IPS DF 6.9 (cell line): ENCODE results near the gene CSDE1.

Experiments
- DNase-seq: peaks from one replicate; pipeline ENCODE4 v3.0.0-alpha.2; 2013; ENCODE audit warnings: low read depth, low spot score
- H3K27ac ChIP-seq: one replicate; pipeline ENCODE4 v1.5.1; 2013; ENCODE audit warnings: low read length, control low read depth
- H3K27me3 ChIP-seq: 2 replicates; pipeline ENCODE4 v1.6.1; 2013; ENCODE audit warnings: mild to moderate bottlenecking, low read length; ENCODE audit not compliant: control insufficient read depth, insufficient read depth
- H3K36me3 ChIP-seq: 2 replicates; pipeline ENCODE4 v1.6.1; 2013; ENCODE audit warnings: low read length; ENCODE audit not compliant: control insufficient read depth, insufficient read depth
- H3K4me1 ChIP-seq: 2 replicates; pipeline ENCODE4 v1.6.1; 2013; ENCODE audit warnings: low read length; ENCODE audit not compliant: control insufficient read depth, insufficient read depth
- H3K4me3 ChIP-seq: 2 replicates; pipeline ENCODE4 v1.5.1; 2013; ENCODE audit warnings: mild to moderate bottlenecking, low read length
- H3K9me3 ChIP-seq: 2 replicates; pipeline ENCODE4 v1.6.1; 2013; ENCODE audit warnings: low read length, inconsistent platforms; ENCODE audit not compliant: control insufficient read depth, insufficient read depth
- WGBS: extraction: QIAGEN DNeasy Blood & Tissue Kit; methylation state at CpG from one replicate; pipeline ENCODE4 v1.1.7; 2013; ENCODE audit warnings: mixed read lengths, missing lambda C conversion rate; ENCODE audit not compliant: insufficient read length, insufficient coverage; 5-methylcytosine and 5-hydroxymethylcytosine counted together

Gene CSDE1

DNA sequence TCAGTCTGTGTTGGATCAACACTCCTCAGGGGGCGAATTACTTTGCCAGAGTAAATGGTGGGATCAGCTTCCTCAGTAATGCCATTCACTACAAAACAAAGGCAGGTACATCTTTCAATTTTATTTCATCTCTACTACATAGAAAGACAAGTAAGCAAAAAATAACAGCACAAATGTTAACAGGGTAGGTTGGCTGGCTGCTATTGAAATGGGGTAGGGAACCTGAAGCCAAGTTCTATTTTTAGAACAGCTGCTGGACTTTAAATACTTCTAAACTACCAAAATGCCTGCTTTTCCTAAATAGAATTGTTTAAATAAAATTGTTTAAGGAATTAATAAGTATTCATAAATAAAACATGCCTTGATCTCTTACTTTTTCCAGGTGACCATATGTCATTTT lies 33.9 kb downstream of the CSDE1 start:
- H3K27me3 ChIP-seq: no peaks in the 10 kb centered on the region
- DNase-seq: no peak
- H3K4me1 ChIP-seq: no peaks in the 10 kb centered on the region
- H3K27ac ChIP-seq: no peak overlapping the region
- H3K36me3 ChIP-seq: peaks cover 27% of the 10 kb centered on the region; the same call in 1 of the 2 replicates
- no CpG with 5 or more reads among the region's 1 CpG for WGBS
- no peak overlapping the region for H3K4me3 ChIP-seq
- H3K9me3 ChIP-seq: no peaks in the 10 kb centered on the region

DNA sequence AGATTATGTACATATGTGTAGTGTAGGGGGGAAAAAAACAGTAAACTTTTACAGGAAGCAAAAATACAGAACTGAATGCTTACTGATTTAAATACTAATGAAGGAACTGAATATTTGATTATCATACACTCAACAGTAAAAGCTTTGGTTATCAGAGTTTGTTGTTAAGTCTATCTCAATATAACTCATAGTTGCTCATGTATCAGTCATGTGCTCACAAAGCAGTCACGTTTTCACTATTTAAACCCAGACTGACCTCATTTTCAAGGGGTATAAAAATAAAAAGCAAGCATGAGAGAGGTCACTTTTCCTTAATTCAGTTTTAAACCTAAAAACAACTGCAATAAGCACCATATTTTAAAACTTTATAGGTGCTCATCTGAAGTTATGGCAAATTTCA lies 34.3 kb downstream of the CSDE1 start:
- no peak overlapping the region for H3K4me3 ChIP-seq
- H3K27me3 ChIP-seq: no peaks in the 10 kb centered on the region
- no CpG with 5 or more reads among the region's 1 CpG for WGBS
- H3K4me1 ChIP-seq: no peaks in the 10 kb centered on the region
- H3K36me3 ChIP-seq: peaks cover 32% of the 10 kb centered on the region; the same call in 1 of the 2 replicates
- no peak for DNase-seq
- no peaks in the 10 kb centered on the region for H3K9me3 ChIP-seq
- H3K27ac ChIP-seq: no peak overlapping the region

DNA sequence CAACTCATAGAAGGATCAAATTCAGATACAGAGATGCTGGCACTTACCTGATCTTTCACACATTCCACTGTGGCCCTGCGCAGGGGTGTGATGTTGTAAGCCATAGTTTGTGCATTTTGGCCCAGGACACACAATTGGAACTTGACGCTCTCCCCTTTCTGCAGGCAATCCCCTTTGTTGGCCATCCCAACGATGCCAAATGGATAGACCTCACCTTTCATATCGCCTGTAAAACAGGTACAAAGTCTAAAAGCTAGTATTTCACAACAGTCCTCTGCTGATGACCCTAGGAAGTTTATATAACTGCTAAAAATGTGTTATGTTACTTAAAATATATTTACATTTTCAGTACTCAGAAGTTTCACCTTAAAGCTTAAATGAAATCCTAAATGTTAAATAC lies 37.3 kb downstream of the CSDE1 start:
- no peak for DNase-seq
- Histone ChIP-seq H3K36me3 (peaks cover 30% of the 10 kb centered on the region; the same call in 1 of the 2 replicates), H3K4me3 (no peak overlapping the region), H3K4me1 (no peaks in the 10 kb centered on the region), H3K9me3 (no peaks in the 10 kb centered on the region), H3K27ac (no peak overlapping the region), H3K27me3 (no peaks in the 10 kb centered on the region)
- no CpG with 5 or more reads among the region's 4 CpGs for whole genome bisulfite sequencing

DNA sequence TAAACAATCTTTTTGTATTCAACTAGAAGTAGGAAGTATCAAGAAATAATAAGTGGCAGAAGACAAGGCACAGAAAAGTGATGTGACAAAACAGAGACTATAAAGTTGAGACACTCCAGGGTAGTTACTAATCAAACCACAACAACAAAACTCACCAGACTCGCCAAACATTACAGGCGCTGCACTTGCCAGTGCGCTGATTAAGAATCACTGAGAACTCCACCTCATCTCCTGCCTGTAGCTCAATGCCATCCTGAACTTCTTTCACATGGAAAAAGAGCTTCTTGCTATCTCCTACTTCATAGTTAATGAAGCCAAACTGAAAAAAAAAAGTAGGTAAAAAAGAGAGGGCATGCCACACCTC lies 38.4 kb downstream of the CSDE1 start:
- Histone ChIP-seq H3K9me3 (no peaks in the 10 kb centered on the region), H3K4me1 (no peaks in the 10 kb centered on the region), H3K27me3 (no peaks in the 10 kb centered on the region), H3K36me3 (peaks cover 23% of the 10 kb centered on the region; the same call in 1 of the 2 replicates), H3K27ac (no peak overlapping the region), H3K4me3 (no peak overlapping the region)
- DNase-seq: no peak
- no CpG with 5 or more reads among the region's 3 CpGs for WGBS

DNA sequence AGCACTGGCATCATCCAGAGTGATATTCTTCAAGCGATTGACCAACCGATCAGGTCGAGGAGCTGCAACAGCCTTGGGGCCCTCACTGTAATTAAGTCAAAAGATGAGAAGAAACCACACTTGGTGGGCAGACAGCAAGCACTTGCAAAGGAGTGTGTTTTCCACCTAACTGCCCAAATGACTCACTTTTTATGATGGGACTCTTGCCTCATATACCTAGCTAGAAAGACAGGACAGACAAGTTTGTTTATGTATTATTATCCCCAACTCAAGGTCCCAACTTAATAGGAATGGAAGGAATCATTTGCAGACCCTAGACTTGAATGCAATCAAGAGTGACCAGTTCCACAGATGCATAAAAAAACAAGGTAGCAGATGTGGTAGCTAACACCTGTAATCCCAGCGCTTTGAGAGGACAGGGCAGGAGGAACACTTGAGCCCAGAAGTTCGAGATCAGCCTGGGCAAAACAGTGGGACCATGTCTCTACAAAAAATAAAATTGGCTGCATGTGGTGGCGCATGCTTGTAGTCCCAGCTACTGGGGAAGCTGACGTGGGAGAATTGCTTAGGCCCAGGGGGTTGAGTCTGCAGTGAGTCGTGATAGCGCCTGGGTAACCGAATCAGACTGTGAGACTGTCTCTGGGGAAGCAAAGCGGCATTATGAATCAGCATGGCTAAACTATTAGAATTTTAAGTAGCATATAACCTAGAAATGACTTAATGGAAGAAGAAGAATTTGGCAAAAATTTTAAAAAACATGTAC lies 38.9 kb downstream of the CSDE1 start:
- no CpG with 5 or more reads among the region's 11 CpGs for WGBS
- Histone ChIP-seq H3K36me3 (peaks cover 23% of the 10 kb centered on the region; the same call in 1 of the 2 replicates), H3K9me3 (no peaks in the 10 kb centered on the region), H3K27ac (no peak overlapping the region), H3K4me1 (no peaks in the 10 kb centered on the region), H3K27me3 (no peaks in the 10 kb centered on the region), H3K4me3 (no peak overlapping the region)
- no peak for DNase-seq

DNA sequence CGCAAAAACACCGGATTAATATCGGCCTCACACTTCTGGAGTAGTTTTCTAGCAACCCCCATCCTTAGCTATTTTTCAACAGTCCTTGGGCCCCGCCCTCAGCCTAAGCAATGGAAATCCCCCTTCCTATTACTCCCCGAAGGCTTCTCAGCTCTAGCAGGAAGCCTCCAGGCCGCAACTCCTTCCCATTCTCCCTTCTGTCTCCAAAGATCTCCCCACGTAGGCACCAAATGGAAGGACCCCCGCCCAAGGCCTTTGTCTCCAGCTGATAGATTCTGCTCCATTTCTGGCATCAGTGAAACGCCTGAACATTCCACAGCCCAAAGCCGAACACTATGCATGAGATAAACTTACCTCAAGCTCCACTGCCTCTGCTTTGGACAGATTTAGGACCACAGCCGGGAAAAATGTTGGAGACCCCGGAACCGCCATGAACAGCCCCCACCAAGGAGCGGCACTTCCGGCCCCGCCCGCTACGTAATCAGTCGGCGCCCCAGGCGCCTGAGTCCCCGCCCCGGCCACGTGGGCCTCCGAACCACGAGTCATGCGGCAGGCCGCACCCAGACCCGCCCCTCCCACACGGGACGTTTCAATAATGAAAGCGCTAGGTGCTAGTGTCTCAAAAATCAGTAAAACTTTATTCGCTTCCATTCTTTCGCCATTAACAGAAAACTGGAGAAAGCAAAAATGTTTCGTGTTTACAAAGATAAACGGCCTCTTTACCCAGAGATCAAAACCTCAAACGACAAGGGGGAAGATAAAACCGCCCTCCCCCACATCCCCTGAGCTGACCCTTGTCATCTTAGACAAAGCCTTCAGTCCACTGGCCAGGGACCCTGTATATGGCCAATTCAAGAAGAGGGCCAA lies 41.2 kb downstream of the CSDE1 start, which contains the start of gene NRAS:
Gene NRAS, minus strand, starts transcription at position 468 of the 867 bp plus-strand sequence. CDS start 611 bp downstream, outside the sequence.
- peak; percentile 71 for DNase-seq
- no peaks in the 10 kb centered on the region for H3K27me3 ChIP-seq
- H3K27ac ChIP-seq: no peak within 1 kb of the TSS
- H3K9me3 ChIP-seq: no peaks in the 10 kb centered on the region
- WGBS: no CpG with 5 or more reads among the region's 38 CpGs
- peaks cover 20% of the 10 kb centered on the region; the same call in 1 of the 2 replicates for H3K36me3 ChIP-seq
- peak within 1 kb of the TSS; percentile 97 for H3K4me3 ChIP-seq
- H3K4me1 ChIP-seq: no peaks in the 10 kb centered on the region

DNA sequence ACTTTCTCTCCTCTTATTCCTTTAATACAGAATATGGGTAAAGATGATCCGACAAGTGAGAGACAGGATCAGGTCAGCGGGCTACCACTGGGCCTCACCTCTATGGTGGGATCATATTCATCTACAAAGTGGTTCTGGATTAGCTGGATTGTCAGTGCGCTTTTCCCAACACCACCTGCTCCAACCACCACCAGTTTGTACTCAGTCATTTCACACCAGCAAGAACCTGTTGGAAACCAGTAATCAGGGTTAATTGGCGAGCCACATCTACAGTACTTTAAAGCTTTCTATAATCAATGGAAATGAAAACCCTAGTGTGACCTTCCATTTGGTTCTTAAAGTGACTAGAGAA lies 41.9 kb downstream of the CSDE1 start:
- H3K9me3 ChIP-seq: no peaks in the 10 kb centered on the region
- no peak overlapping the region for H3K27ac ChIP-seq
- no CpG with 5 or more reads among the region's 4 CpGs for WGBS
- H3K4me1 ChIP-seq: no peaks in the 10 kb centered on the region
- peak overlapping the region; percentile 97; the same call in 1 of the 2 replicates for H3K4me3 ChIP-seq
- H3K36me3 ChIP-seq: peaks cover 16% of the 10 kb centered on the region; the same call in 1 of the 2 replicates
- H3K27me3 ChIP-seq: no peaks in the 10 kb centered on the region
- no peak for DNase-seq

DNA sequence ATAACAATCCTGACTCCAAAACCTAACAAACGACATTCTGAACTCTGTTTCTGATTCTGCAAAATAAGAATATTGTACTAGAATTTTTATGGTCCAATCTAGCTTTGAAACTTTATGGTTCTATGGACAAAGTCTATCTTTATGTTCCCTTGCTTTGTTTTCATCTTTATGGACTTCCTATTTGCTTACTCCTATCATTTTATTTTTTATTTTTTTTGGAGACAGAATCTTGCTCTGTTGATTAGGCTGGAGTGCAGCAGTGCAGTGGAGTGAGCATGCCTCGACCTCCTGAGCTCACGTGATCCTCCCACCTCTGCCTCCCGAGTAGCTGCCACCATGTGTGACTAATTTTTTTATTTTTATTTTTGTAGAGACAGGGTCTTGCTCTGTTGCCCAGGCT lies 44.8 kb downstream of the CSDE1 start:
- no peak overlapping the region for H3K4me3 ChIP-seq
- H3K36me3 ChIP-seq: peaks cover 6% of the 10 kb centered on the region; the same call in 1 of the 2 replicates
- DNase-seq: no peak
- H3K9me3 ChIP-seq: no peaks in the 10 kb centered on the region
- H3K27ac ChIP-seq: no peak overlapping the region
- no CpG with 5 or more reads among the region's 4 CpGs for WGBS
- H3K4me1 ChIP-seq: no peaks in the 10 kb centered on the region
- no peaks in the 10 kb centered on the region for H3K27me3 ChIP-seq

DNA sequence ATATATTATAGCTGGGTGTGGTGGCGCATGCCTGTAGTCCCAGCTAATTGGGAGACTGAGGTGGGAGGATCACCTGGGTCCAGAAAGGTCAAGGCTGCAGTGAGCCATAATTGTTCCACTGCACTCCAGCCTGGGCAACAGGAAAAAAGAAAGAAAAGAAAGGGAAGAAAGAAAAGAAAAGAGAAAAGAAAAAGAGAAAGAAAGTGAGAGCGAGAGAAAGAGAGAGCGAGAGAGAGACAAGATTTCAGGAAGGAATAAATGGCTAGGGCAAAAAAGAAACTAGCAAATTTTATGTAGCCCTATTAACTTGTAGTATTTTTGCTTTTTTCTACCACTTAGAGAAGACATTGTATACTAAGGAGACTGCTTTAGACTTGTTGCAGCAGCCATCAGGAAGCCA lies 47.4 kb downstream of the CSDE1 start:
- Histone ChIP-seq H3K36me3 (peaks cover 9% of the 10 kb centered on the region; the same call in 1 of the 2 replicates), H3K4me3 (no peak overlapping the region), H3K27ac (no peak overlapping the region), H3K9me3 (no peaks in the 10 kb centered on the region), H3K4me1 (no peaks in the 10 kb centered on the region), H3K27me3 (no peaks in the 10 kb centered on the region)
- DNase-seq: no peak
- WGBS: 100% methylated on average over 2 of the region's 3 CpGs

DNA sequence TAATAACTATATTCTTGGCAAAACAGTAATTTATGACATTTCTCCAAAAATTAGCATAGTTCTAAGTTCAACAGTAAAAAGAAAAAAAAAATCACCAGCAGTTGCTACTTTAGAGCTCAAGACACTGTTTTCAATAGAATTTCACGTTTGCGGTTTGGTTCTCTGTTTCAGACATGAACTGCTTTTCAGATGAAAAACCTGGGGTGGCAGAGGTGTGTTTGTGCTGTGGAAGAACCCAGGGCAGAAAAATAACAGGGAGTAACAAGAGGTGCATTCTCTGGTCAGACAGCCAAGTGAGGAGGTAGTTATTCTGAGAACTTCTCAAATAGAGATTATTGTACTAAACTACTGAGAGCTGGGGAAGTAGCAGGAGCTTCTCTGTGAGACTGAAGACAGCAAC lies 50.2 kb downstream of the CSDE1 start:
- no peak overlapping the region for H3K27ac ChIP-seq
- H3K4me1 ChIP-seq: no peaks in the 10 kb centered on the region
- no peak for DNase-seq
- H3K36me3 ChIP-seq: peaks cover 5% of the 10 kb centered on the region; the same call in 1 of the 2 replicates
- no peaks in the 10 kb centered on the region for H3K27me3 ChIP-seq
- no peak overlapping the region for H3K4me3 ChIP-seq
- H3K9me3 ChIP-seq: no peaks in the 10 kb centered on the region
- no CpG with 5 or more reads among the region's 2 CpGs for WGBS
